ENCODE results near the gene DENND11.

DENND11 gene

GRCh38 chr7:141685285-141686023 is 16.5 kb downstream of the DENND11 start:
- in situ Hi-C loops (cut with MboI; ENCODE audit: low sequenced_read_pairs), result no loop called here

- in situ Hi-C loops (cut with MboI; ENCODE audit: low sequenced_read_pairs), result no loop called here
These were observed 23.0 kb downstream of the DENND11 start for GRCh38 chr7:141679014-141679413.

- in situ Hi-C loops (cut with MboI; ENCODE audit: low sequenced_read_pairs), result no loop called here
These were observed 25.3 kb downstream of the DENND11 start for GRCh38 chr7:141676618-141677017.

GRCh38 chr7:141675436-141676215 is 26.3 kb downstream of the DENND11 start:
- in situ Hi-C loops (cut with MboI; ENCODE audit: low sequenced_read_pairs), result no loop called here

- in situ Hi-C loops (cut with MboI; ENCODE audit: low sequenced_read_pairs), result no loop called here
These were observed 27.3 kb downstream of the DENND11 start for GRCh38 chr7:141674702-141675101.

GRCh38 chr7:141674171-141674671 is 27.7 kb downstream of the DENND11 start:
- in situ Hi-C loops (cut with MboI; ENCODE audit: low sequenced_read_pairs), result no loop called here

- in situ Hi-C loops (cut with MboI; ENCODE audit: low sequenced_read_pairs), result no loop called here
These were observed 28.6 kb downstream of the DENND11 start for GRCh38 chr7:141673346-141673745.

- in situ Hi-C loops (cut with MboI; ENCODE audit: low sequenced_read_pairs), result no loop called here
These were observed 30.1 kb downstream of the DENND11 start for GRCh38 chr7:141671705-141672496.

GRCh38 chr7:141668853-141669252 is 33.1 kb downstream of the DENND11 start:
- in situ Hi-C loops (cut with MboI; ENCODE audit: low sequenced_read_pairs), result no loop called here

- in situ Hi-C loops (cut with MboI; ENCODE audit: low sequenced_read_pairs), result no loop called here
These were observed 35.9 kb downstream of the DENND11 start for GRCh38 chr7:141666071-141666470.

GRCh38 chr7:141665208-141666035 is 36.5 kb downstream of the DENND11 start:
- in situ Hi-C loops (cut with MboI; ENCODE audit: low sequenced_read_pairs), result no loop called here

GRCh38 chr7:141664450-141664849 is 37.5 kb downstream of the DENND11 start:
- in situ Hi-C loops (cut with MboI; ENCODE audit: low sequenced_read_pairs), result no loop called here

- in situ Hi-C loops (cut with MboI; ENCODE audit: low sequenced_read_pairs), result no loop called here
These were observed 38.7 kb downstream of the DENND11 start for GRCh38 chr7:141663081-141663849.

GRCh38 chr7:141660259-141660658 is 41.7 kb downstream of the DENND11 start:
- in situ Hi-C loops (cut with MboI; ENCODE audit: low sequenced_read_pairs), result no loop called here

GRCh38 chr7:141659501-141659900 is 42.5 kb downstream of the DENND11 start:
- in situ Hi-C loops (cut with MboI; ENCODE audit: low sequenced_read_pairs), result no loop called here

GRCh38 chr7:141654551-141654950 is 47.4 kb downstream of the DENND11 start:
- in situ Hi-C loops (cut with MboI; ENCODE audit: low sequenced_read_pairs), result no loop called here

GRCh38 chr7:141652691-141653090 is 49.3 kb downstream of the DENND11 start:
- in situ Hi-C loops (cut with MboI; ENCODE audit: low sequenced_read_pairs), result no loop called here

All from HL-60/S4 treated with retinoic acid at 250 ng/mL for 4 days and 3 days (cell line).